GM12801 (cell line): ENCODE measurements around the gene UHMK1.

Source experiments
- CTCF ChIP-seq: IDR thresholded peaks from one replicate; pipeline ENCODE4 v1.5.1; 2011; ENCODE audit warnings: control low read depth; ENCODE audit not compliant: insufficient read length; ENCODE audit errors: extremely low read depth

Gene UHMK1

GRCh38 chr1:162535501-162535900, 37.9 kb downstream of the UHMK1 start:
- TF ChIP-seq CTCF: no peak

- no peak for TF ChIP-seq CTCF
Observed at GRCh38 chr1:162536511-162536910, 38.9 kb downstream of the UHMK1 start.

- TF ChIP-seq CTCF: no peak
Observed at GRCh38 chr1:162537216-162537615, 39.6 kb downstream of the UHMK1 start.

- no peak for TF ChIP-seq CTCF
Observed at GRCh38 chr1:162538815-162539431, 41.3 kb downstream of the UHMK1 start.

- TF ChIP-seq CTCF: no peak
Observed at GRCh38 chr1:162541619-162542141, 44.1 kb downstream of the UHMK1 start.

GRCh38 chr1:162543228-162543627, 45.6 kb downstream of the UHMK1 start:
- TF ChIP-seq CTCF: no peak

- no peak for TF ChIP-seq CTCF
Observed at GRCh38 chr1:162548170-162548569, 50.6 kb downstream of the UHMK1 start.
